Measurements from ENCODE around the gene CCNY.

Gene CCNY

DNA sequence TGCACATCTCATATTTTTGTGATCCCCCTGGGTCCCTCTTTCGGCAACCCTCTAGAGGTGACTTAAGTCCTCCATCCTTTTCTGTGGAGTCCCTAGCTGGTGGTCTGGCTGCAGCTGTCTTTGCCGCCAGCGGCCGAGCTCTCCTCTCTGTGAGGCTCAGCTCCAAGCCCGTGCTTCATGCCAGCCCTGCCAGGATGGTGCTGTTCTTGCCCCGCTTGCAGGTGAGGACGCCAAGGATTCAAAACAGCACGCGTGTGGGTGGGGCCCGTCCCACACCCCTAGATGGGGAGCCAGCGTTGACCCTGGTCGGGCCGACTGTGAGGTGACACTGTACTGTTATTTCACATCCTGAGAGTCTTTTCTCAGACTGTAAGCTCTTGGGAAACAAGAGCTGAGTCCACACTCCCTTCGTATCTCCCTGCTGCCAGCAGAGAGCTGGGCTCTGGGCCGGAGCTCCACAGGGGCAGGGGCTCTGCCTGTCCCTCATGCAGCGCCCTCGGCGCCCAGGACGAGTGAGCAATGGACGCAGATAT lies 232.2 kb downstream of the CCNY start:
- no peak for FAIRE-seq

DNA sequence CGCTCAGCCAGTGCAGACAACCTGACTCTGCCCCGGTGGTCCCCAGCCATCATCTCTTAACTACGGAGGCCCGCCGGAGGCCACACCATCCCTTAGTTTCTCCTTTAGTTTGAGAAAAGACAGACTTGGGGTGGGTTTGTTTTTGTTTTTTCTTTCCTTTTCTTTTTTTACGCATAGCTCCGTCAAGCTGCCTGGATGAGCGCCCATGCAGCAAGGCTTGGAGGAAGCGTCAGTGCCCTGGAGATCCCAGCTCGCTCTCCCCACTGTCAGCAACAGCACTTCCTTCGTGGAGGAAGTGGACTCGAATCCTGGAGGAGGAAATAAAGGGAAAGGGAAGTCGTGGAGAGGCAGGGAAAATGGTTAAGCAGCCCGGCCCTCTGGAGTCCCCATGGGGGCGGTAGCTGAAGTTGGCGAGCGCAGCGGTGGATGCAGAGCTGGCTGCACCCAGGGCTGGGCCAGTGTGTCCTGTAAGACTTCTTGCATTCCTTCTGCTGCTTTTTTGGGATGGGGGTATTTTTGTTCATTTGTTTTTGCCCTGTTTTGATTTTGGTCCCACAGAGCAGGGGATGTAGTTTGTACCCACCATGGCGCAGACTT lies 232.9 kb downstream of the CCNY start:
- no peak for FAIRE-seq

DNA sequence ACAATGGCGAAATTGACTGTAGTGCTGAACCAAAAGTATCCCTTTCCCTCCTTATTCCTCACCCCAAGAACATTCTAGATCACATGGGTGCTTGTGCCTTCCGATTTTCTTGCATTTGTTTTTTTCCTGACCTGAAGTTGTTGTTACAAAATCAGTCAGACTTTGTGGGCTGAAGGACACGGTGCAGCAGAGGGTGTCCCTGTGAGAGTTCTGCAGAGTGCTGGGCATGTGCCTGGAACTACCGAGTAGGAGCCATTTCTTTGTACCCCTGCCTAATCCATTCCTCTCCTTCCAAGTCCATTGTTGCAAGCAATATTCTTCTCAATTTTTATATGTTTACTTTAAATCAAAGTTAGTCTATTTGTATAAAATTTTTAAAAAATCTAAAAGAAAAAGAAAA lies 233.5 kb downstream of the CCNY start:
- FAIRE-seq, result no peak

DNA sequence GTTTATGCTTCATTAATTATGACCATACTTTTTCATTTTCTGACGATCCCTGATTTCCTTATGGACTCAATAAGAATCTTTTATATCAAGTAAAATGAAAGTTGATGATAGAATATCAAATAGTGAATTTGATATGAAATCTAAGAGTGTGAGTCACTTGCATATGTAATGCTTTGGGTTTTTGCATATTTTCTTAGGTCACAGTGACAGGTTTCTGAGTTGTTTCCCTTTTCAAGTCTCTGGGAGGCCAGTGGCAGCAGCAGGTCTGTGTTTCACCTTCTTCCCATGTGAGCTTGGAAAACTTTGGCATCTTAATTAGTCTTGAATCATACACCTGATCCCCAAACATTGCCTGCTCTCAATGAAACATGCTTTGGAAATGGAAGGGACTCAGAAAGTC lies 234.1 kb downstream of the CCNY start:
- FAIRE-seq, result no peak

DNA sequence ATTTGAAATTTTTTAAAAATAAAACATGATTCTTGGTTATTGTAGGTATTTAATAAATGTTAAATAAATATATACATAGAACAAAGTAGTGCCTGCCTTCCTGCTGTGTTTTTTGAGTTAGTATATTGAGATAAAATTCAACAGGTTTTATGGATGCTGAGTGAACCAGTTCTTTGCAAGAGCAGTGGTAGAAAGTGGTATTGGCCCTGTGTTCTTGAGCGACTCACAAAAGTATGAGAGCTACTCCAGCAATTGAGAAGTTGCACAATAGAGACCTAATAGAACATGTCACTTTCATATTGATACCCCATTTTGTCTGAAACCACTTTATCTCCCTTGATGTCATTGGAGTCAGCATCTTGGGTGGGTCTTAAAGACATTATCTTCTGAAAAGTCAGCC lies 236.3 kb downstream of the CCNY start:
- FAIRE-seq, result no peak

DNA sequence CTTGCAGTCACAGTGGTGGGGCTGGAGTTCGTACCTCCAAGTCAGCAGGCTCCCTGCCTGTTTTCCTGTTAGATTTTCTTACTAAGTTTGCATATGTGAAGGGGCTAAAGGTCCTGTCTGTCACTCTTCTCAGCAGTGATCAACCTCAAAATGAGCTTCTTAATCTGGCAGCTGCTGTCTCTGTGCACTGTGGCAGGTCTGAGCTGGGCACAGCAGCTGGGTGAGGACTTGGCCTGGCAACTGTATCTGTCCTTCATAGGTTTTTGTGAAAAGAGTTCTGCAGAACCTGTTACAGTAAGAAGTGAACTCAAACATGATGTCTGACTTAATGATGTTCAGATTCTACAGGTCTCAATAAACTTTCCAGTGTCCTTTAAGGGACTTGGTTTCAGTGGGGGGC lies 237.5 kb downstream of the CCNY start:
- FAIRE-seq, result no peak

DNA sequence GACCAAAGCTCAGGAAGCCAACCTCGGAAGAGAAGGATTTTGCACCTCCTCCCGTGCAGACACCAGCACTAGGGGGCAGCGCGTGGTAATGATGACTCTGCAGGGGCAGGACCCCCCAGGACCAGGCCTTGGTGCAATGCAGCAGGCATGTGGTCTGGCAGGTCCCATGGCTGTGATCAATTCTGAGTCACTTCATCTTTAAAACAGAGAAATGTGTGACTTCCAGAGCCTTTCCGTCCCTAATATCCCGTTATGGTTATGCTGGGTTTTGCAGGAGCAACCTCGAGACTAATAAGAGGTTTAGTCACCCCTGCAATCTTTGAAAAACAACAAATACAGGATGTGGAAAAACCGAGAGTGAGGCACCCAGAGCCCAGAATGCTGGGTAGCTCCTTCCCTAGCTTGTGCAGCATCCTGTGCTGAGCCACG lies 238.6 kb downstream of the CCNY start:
- no peak for FAIRE-seq

DNA sequence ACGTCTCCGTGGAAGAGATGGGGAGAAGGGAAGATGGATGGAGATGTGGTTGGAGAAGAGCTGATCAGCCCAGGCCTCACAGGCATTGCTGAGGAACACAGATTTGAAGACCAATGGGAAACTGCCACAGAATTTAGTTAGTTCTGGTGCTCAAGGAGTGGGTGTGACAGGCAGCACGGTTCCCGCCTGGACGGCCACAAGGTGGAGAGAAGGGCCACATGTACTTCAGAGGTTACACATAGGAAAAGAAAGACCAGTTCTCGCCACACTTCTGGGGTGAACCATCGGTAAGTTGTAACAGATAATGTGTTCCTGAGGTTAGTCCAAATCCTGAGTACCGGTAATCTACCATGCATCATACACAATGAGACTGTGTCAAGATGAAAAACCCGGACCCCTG lies 239.3 kb downstream of the CCNY start:
- FAIRE-seq, result no peak

DNA sequence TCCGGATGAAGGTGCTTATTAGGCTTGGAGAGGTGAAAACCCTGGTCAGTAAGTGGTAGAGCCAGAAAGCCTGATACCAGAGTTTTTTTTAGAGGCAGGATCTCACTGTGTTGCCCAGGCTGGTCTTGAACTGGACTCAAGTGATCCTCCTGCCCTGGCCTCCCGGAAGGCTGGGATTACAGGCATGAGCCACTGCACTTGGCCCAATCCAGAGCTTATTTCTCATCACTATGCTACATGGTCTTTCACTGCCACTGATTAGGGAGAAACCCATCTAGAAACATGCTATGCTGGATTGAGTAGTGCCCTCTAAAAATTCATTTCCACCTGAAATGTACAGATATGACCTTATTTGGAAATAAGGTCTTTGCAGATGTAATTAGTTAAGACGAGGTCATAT lies 240.4 kb downstream of the CCNY start:
- no peak for FAIRE-seq

DNA sequence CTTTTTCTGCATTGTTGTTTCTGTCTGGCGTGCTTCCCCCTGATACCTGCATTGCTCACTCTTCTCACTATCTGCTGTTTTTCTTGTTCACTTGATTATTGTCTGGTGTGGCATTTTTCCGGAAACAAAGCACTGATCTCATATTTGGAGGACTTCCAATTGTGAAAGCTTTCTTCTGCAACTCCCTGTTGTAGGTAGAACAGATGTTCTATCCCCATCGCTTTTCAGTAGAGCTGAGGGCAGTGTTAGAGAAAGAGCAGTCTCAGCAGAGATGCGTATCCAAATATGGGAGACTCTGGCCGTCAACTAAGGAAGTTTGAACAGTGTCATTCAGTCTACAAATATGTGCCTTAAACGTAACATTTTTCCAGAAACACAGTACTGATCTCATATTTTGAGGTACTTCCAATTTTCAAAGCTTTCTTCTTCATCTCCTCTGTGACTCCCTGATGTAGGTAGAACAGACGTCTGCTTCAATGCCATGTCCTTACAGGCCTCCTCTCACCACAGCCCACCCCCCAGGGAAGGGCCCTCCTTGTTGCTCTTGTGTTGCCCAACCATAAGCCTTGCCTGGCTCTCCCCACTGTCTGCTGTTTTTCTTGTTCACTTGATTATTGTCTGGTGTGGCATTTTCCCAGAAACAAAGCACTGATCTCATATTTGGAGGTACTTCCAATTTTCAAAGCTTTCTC lies 241.8 kb downstream of the CCNY start:
- peak; percentile 17 for FAIRE-seq

DNA sequence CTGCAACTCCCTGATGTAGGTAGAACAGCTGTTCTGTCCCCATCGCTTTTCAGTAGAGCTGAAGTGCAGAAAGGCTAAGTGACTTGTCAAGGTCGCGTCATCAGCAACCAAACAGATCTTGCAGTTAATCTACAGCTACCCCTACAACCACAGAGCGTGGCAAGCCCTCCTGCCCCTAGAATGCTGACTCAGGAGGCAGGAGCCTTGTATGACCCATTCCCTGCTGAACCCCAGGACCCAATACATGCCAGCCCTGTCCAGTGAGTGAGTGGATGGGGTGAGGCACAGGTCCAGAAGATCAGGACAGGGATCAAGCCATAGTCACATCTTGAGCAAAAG lies 242.3 kb downstream of the CCNY start:
- no peak for FAIRE-seq

DNA sequence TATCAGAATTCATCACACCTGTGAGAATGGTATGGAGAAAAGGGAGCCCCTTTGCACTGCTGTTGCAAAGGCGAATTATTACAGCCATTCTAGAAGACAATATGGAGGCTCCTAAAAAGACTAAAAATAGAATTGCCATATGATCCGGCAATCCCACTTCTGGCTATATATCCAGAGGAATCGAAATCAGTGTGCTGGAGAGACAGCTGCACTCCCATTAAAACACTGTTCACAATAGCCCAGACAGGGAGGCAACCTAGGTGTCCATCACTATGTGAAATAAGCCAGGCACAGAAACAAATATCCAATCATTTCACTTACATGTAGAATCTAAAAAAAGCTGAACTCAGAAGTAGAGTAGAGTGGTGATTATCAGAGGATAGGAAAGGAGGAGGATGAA lies 242.8 kb downstream of the CCNY start:
- no peak for FAIRE-seq

DNA sequence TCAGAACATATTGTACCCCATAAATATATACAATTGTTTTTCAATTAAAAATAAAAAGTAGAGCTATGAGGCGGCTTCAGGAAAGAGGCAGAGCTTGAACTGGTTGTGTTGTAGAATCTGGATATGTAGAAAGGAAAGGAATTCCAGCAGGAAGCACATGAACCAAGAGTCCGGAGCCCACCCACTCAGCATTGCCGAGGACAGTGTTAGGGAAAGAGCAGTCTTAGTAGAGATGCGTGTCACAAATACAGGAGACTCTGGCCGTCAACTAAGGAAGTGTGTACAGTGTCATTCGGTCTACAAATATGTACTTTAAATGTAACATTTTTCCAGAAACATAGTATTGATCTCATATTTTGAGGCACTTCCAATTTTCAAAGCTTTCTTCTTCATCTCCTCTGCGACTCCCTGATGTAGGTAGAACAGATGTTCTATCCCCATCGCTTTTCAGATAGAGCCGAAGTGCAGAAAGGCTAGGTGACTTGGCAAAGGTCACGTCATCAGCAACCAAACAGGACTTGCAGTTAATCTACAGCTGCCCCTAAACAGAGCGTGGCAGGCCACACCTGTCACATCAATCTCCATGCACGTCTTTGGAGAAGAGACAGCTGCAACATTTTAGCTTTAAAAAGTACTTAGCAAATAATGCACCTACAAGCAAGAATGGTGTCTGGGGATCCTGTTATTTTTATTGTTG lies 243.6 kb downstream of the CCNY start:
- no peak for FAIRE-seq

DNA sequence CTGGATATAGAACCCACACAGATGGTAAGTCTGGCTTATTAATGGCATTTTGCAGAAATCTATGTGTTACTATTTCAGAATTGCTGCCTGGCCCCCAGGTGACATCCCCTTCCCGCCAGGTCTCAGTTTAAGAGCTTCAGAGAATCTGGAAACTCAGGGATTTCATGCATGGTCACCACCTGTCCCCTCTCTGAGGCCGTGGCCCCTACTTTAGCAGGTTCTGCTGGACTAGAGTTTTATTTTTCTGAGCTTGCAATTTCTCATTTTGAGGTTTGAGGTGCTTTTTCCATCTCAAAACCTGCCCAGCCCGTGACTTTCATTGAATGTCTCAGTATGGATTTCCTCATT lies 244.1 kb downstream of the CCNY start:
- FAIRE-seq, result no peak

DNA sequence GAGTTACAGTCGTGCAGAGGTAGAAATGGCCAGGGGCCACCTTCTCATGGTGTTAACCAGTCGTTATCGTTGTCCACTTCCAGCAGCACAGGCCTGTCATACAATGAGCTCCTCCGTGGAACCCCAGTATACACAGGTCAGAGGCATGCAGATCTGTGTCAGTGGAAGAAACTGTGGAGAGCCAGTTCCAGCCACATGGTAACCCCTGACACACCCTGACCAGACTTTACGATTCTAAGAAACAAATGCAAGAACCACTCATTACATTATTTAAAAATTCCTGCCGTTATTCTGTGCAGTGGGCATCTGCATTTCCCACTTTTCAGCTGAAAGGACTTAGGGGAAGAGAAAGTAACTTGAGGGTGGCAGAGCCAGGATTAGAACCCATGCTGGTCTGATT lies 245.3 kb downstream of the CCNY start:
- no peak for FAIRE-seq

DNA sequence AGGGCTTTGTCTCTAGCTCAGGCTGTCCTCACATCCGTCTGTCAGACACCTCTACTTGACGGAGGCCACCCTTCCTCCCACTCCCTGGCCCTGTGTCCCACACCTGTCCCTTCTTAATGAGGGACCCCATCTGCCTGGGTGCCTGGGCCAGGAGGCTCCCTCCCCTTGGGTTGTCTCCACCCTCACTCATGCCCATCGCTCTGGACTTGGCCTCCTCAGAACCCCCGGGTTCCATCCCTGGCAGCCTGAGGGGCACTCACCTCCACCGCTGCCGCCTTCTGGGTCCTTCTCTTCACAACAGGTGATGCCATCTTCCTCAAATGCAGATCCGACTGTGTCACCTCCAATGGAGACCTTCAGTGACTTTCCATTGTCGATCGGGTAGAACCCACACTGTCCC lies 248.6 kb downstream of the CCNY start:
- no peak for FAIRE-seq

DNA sequence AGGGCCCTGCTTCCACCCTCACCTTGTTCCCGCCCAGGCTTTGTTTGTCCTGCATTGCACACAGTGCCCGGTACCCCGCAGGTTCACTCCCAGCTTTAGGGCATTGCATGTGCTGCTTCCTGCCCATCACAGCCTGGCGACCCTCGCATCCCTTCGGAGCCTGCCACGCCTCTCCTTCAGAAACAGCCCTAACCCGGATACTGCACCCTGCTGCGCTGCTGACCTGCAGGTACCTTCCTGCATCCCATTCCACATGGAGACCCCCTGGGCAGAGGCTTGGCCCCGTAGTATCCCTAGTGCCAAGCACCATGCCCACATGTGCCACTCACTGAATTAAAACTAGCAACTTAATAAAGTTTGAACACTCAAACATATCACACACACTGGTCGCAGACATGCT lies 249.0 kb downstream of the CCNY start:
- FAIRE-seq, result no peak

DNA sequence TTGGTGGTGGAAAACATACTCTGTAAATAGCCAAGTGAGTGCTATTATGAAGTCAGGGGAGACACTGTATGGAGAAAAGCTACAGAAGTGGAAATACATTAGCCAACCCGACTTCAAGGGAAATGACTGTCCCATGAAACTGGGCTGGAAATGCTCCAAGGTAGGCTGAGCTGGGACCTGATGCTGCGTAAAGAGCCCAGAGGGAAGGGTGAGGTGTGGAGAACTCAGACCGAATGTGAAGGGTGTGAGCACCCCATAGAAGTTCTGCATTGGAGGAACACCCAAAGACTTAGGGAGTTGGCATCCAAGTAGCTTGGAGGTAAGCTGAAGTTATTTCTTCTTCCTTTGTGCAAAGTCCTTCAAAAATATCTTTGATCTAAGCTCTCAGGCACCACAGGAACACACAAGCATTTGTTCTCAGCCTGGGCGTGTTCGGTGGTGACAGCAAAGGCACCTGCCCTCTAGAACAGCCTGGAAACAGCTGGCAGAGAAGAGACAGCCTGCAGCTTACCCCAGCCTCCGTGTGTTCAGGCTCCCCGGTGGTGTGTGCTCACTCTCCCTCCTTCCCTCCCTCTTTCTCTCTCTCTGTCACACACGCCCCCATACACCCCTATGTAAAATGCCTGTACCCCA lies 249.7 kb downstream of the CCNY start:
- no peak for FAIRE-seq

DNA sequence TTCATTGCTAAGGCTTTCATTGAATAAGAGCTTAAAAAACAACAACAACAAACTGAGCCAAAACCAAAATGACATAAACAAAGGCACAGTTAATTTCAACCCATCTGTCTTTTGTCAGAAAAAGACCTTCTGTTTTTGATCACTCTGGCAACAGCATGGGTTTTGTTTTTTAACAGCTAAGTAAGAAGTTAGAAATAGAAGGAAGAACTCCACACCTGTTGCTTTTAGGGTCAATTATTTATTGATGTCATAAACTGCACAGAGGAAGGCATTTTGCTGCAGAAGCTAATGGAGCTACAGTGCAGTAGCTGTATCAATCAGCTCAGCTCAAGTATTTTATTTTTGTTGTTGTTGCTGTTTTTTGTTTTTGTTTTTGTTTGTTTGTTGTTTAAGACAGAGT lies 252.5 kb downstream of the CCNY start:
- FAIRE-seq, result no peak

DNA sequence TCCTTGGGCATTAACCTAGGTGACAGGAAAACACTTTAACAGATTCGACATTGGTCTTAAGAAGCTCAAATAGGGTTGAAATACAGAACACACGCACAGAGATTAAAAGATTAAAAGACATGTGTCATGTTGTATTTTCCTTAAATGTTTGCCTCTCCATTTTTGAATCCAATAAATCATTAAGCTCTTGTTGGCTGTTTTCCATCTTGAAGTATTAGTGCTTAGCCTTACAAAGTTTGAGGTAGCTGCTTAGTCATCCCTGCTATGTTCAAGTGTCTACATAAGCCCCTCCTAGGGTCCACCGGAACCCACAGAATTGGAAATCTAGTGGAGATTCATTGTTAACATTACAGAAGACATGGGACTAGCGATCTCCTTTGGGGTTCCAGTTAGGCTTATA lies 256.1 kb downstream of the CCNY start:
- no peak for FAIRE-seq

DNA sequence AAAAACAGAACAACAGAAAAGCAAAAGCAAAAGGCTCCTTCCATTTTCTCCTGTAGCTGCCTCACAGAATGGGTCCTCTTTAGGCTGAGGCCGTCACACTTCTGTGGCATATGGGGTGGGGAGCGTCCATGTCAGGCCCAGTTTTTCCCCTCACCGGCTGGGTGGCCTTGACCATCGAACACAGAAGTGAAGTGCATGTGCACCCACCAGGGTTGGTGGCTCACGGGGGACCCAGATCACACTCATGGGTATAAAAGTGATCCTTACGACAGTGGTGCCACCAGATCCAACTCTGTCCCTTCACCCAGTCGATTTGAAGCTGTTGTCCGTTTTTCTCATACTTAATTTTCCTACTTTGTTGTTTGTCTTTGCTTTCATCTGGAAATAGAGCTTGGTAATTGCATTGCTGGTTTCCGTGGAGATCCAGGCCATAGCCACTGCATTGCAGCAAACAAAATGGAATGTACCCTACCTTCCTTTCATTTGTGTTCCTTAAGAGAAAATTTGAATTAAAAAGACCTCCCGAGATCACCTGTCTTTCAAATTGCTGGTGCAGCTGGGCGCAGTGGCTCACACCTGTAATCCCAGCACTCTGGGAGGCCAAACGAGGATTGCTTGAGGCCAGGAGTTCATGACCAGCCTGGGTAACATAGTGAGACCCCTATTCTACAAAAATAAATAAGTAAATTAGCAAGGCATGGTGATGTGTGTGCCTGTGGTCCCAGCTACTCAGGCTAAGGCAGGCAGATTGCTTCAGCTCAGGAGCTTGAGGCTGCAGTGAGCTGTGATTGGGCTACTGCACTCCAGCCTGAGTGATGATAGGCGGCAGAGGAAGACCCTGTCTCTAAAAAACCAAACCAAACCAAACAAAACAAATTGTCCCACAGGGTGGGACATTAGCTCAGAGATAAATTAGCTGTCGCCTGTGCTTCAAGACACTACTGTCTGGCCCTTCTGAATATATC lies 258.1 kb downstream of the CCNY start:
- FAIRE-seq, result no peak

DNA sequence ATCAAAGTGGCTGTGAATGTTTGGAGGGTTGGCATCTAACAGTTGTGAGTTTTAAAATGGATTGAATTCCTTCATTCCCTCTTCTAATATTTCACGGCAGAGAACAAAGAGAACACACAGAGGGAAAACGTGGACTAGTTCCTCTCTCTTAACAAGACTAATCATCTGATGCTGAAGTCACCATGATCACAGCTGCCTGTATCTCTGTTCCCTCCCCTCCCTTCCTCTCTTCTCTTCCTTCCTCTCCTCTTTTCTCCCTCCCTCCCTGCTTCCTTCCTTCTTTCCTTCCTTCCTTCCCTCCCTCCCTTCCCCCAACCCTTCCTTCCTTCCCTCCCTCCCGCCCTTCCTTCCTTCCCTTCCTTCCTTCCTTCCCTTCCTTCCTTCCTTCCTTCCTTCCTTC lies 258.8 kb downstream of the CCNY start:
- FAIRE-seq, result no peak

DNA sequence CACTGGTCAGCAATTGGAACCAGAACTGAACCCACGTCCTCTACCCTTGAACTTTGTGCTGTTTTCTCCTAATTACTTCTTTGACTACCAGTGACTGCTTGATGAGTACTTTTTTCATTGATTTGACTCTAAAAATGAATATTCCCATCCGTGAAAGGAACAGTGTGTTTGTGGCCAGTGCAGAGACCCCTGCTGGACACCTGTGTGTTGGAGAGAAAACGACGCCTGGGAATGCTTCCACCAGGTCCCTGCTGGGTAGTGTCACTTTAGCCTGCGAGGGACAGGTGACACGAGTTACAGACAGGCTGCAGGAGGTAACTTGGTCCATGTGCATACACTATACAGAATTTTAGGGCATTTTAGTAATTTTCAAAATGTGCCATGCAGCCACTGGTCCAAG lies 262.1 kb downstream of the CCNY start:
- FAIRE-seq, result no peak

All from islet of Langerhans (tissue), 1 donor.